HG02642 (cell line): ENCODE results near the gene WDR59.

Experiments used
- ATAC-seq: cut with Tn5 transposase; IDR thresholded peaks from one replicate; pipeline ENCODE4 v1.9.1; 2021; ENCODE audit warnings: mild to moderate bottlenecking; ENCODE audit not compliant: unreplicated experiment, poor library complexity

Gene WDR59

DNA sequence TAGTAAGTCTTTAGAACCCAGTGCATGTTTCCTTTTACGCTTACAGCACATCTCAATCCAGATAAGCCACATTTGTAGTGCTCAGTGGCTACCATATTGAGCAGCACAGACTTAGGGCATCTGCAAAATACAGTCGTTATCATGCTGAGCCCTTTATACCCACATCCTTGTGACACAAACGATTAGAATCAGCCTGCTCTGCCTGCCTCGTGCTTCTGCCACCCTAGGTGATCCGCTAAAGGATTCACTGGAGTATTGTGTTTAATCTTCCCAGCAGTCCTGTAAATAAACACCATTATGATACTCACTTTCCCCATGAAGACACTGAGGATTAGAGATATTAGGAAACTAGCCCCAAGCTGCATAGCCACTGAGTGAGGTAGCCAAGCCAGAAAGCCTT is 159.0 kb downstream of the WDR59 start:
- ATAC-seq: no peak

DNA sequence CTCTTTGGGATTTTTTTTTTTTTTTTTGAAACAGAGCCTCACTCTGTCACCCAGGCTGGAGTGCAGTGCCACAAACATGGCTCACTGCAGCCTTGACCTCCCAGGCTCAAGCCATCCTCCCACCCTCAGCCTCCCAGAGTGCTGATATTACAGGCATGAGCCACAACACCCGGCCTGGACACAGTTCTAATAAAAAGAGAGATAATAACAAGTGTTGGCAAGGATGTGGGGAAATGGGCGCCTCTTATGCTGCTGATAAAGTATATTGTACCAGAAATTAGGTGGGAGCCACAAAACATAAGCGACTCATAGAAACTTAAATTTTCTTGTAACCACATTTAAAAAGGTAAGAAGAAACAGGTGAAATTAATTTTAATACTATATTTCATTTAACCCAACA is 159.9 kb downstream of the WDR59 start:
- ATAC-seq: no peak
